GM03348 (cell line): ENCODE results near the gene CAMK1D.
A peak's percentile ranks its signal among the peaks of the same experiment; 100 is the strongest.
"Not testable (repeated sequence)": the region's sequence is repeated elsewhere in the genome, so short reads cannot be mapped to it uniquely, and the experiment has no call there.

ENCODE experiments used
- DNase-seq: peaks from one replicate; pipeline ENCODE4 v3.0.0; 2012; ENCODE audit warnings: low spot score

The CAMK1D gene

DNA sequence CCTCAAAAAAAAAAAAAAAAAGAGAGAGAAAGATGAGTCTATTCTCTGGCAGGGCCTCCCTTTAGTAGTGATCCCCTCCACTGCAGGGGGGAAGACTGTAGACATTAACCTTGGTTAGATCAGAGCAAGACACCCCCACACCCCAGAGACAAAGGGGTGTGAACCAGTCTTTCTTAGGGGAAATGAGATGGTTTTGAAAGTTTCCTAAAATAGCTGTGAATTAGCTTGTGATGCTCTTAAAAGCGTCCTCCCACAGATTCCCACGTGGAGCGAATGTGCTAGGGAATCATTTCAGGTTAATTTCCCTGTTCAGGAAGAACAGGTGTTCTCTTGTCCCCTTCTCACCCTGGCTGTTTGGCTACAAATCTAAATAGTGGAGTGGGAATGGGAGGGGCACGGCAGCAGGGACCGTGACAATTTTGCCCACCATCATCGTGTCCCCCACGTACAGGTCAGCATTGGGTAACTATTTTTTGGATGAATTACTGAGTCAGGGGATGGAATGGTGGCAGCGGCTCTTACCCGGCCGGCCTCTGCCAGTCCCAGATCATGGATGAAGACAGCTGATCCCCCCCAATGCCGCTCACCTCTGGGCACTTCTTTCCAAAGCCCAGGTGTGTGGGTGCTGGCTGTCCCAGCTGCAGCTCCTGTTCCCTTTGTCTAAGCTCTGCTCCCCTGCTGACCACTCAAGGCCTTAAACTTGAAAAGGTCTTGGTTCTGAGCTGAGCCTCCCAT, 499.3 kb downstream of the CAMK1D start:
- no peak for DNase-seq

DNA sequence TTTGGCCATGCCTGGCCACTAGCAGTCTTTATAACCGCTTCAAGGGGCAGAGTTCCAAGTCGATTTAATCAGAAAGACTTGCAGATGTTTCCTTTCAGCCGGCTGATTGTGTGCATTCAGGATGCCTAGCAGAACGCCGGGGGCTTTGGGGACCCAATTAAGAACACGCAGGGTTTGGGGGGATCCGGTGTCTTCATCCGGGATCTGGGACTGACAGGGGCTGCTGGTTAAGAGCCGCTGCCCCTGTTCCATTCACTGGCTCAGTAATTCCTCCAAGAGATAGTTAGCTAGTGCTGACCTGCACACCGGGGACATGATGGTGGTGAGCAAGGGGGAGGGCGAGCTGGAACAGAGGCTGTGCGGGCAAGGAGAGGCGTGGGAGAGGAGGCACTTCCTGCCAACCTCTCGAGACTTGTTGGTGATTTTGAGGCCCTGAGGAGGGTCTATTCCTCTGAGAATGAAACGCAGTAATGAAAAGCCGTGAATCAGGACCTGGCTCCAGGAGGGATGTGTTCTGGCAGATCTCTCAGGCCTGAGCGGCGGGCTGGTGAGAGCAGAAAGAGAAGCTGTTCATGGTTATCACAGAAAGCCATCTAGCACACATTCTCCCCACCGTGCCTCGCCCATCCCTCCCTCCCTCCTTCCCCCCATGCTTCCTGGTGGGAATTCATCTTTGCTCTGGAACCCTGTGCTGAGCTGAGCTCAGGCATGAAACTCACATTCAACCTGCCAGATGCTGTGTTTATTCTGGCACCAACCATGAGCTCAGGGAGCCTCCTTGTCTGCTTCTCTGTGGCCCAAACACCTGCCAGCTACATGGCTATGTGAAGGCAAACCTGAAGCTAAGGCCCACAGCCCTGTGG, 500.2 kb downstream of the CAMK1D start:
- DNase-seq = no peak

DNA sequence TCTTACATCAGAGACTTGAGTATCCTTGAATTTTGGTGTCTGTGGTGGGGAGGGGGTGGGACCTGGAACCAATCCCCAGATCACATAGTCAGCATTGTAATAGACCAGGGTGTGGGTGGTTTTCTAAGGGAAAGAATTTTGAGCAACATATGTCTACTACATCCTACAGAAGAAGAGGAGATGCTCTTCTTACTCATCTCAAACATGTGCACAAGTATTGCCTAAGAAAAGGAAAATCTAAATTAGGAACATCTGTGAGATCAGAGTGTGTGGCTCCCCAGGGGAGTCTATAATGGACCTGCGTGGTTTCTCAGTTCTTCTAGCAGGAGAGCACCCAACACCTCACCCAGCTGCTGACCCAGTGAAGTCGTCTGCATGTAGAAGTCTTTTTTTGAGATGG, 503.3 kb downstream of the CAMK1D start:
- DNase-seq = peak; percentile 24

DNA sequence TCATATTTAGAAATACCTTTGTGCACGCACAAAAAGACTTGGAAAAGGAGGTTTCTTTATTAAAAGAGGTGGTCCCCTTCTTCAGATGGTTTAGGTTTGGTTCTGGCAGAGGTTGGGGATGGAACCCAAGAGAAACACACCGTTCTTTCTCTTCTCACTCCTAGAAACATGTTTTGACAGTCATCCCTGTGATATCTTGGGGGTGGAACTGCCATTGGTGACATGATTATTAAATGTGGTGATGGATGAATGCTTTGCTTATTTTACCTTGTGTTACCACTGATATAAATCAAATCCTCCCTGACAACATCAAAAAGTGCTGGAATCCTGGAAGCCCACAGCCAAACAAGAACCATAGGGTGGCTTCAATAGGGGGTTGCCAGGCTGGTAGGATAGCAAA, 505.6 kb downstream of the CAMK1D start:
- DNase-seq = no peak

DNA sequence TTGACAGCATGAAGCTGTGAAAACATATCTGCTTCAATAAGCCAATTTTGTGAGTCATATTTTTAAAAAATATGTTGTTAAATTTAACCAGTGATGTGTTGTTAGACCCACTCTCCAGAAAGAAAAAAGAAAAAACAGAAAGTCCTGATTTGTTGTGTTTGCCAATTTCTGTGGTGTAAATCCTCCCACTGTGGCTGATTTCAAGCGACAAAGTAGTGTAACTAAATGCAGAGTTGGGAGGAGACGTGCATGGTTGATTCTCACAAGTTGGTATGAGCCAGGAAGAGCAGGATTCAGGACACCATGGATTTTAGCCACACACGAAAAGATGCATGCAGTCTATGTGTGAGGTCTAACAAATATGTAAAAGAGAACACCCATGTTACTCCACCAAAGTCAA, 513.1 kb downstream of the CAMK1D start:
- no peak for DNase-seq

DNA sequence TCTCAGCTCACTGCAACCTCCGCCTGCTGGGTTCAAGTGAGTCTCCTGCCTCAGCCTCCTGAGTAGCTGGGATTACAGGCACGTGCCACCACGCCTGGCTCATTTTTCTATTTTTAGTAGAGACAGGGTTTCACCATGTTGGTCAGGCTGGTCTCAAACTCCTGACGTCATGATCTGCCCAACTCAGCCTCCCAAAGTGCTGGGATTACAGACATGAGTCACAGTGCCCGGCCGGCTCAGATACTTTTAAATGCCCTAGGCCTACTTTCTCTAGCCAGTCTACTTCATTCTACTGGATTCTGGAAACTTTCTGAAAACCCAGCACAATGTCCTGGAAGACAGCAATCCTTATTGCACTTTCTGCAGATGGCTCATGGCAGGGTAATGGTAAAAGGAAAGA, 516.2 kb downstream of the CAMK1D start:
- not testable (repeated sequence) for DNase-seq

DNA sequence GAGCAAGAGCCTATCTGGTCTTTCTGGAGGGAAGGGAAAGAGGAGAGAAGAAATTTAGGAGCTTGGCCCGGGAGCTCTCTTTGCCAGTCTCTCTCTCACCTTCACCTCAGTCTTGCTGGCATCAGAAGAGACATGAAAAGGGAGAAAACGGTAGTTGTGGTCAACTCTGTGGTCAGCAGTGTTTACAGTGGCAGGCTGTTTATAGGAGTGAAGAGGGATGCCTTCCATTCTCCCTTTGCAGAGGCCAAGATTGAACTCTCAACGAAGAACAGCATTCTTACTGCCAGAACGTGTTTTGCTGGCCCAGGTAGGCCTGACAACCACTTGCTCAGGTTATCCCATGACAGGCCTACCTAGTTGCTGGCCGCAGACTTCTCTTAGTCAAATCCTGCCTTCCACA, 518.9 kb downstream of the CAMK1D start:
- DNase-seq = no peak

DNA sequence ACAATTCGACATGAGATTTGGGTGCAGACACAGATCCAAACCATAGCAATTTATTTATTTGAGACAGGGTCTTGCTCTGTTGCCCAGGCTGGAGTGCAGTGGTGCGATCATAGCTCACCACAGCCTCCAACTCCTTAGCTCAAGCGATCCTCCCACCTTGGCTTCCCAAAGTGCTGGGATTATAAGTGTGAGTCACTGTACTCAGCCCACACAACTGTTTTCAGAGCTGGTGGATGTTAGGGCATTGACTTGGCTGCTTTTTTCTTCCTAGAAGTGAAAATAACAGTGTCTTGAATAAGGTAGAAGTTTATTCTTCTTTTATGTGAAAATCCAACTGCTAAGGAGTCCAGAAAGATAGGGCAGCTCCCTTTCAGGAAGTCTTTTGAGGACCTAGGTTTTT, 520.1 kb downstream of the CAMK1D start:
- no peak for DNase-seq

DNA sequence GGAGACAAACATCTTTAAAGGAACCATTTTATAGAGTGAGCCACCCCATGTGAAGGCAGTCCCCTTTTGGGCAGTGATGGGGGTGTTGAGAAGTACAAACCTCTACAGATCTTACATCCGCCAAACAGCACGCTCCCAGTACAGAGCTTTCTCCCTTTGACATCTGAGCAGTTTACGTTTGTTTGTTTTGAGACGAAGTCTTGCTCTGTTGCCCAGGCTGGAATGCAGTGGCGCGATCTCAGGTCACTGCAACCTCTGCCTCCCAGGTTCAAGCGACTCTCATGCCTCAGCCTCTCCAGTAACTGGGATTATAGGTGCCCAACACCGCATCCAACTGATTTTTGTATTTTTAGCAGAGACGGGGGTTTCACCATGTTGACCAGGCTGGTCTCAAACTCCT, 523.2 kb downstream of the CAMK1D start:
- DNase-seq = no peak

DNA sequence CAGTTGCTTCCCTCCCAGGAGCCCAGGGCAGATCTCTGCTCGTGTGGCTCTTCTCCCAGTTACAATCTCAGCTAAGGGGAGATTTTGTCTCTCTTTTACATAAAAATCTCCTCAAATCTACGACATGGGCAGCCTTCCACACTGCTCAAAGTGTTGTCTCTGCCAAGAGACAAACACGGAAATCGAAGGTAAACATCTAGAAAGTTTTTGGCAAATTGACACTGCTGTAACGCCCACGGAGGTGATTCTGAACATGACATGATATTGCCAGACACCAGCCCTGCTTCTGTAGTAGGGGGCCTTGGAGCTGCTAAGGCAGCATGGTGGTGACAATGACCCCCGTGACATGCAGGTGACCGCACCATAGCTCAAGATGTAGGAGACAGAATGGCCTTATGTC, 523.8 kb downstream of the CAMK1D start:
- DNase-seq = no peak

DNA sequence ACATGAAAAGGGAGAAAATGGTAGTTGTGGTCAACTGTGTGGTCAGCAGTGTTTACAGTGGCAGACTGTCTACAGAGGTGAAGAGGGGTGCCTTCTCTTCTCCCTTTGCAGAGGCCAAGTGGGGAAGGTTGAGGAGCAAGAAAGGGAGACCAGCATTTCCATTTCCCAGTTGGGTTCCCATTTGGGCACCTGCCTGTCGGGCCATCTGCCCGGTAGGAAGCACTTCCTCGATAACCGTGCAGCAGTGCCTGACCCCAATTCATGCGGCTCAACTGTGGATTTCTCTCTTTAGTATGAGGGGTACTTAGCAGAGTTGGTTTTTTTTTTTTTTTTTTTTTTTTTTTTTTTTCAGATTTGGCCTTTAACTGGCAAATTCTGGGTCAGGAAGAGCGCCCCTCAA, 525.2 kb downstream of the CAMK1D start:
- DNase-seq = no peak

DNA sequence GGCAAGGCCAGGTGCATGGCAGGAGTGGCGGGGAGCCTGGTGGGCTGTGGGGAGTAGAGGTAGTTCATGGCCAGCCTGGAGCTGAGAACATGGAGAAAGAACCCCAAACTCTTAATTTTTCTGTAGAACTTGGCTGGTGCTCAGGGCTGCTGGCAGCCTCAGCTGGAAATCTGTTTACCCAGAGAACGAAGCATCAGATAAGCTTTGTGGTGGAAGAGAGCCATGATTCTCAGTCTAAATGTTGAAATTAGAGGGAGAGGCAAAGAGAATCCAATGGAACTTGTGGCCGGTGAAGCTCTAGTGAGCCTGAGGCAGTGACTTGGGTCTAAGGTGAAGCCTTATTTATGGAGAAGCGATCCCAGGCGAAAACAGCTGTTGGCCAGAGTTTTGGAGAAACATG, 525.8 kb downstream of the CAMK1D start:
- DNase-seq = no peak

DNA sequence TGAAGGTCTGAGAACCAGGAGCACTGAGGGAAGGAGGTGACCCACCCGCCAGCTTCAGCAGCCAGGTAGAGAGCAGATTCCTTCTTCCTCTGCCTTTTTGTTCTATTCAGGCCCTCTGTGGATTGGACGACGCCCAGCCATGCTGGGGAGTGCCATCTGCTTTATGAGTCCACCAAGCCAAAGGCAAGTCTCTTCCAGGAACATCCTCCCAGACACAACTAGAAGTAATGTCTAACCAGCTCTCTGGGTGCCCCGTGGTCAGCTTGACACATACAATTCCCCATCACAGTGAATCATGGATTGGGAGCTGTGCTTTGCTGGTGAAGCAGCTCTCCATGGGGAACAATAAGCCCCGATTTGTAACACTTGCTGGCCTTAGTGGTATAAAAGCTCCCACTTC, 526.9 kb downstream of the CAMK1D start:
- DNase-seq = no peak

DNA sequence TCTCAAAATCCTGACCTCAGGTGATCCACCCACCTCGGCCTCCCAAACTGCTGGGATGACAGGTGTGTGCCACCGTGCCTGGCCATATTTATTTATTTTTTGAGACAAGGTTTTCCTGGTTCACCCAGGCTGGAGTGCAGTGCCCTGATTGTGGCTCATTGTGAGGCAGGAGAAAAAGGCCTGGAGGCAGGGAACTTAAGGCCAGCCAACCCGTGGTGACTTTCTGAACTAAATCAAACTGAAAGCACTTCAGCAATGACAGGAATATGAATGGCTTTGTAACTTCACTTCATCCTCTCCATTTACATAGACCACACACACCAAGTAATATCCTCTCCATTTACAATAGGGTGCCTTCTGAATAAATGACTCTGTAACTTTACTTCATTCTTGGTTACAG, 527.8 kb downstream of the CAMK1D start:
- DNase-seq = no peak

DNA sequence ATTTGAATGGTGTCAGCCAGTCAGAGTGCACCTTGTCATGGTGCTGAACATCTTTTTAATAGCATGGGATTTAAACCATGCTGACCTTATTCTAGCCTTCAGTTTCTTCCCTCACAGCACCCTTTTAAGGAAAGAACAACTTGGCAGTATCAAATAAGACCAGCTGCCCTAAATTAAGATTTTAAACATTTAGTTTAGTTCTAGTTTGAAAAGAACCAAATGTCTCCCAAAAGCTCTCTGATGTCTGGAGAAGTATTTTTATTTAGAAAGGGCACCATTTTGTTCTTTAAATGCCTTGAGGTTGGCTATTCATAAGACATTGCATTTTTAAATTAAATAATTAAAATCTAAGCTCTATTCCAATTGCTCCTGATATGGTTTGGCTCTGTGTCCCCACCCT, 531.1 kb downstream of the CAMK1D start:
- no peak for DNase-seq

DNA sequence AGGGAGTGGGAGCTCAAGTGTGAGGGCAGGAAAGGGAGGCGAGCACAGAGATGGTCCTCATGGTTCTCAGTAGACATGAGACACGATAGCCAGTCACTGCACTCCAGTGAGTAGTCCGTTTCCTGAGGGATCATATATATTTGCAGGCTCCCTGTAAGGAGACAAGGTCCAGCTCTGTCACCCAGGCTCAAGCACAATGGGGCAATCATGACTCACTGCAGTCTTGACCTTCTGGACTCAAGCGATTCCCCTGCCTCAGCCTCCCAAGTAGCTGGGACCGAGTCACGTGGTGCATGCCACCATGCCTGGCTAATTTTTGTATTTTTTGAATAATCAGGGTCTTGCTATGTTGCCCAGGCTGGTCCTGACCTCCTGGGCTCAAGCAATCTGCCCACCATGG, 535.5 kb downstream of the CAMK1D start:
- DNase-seq = no peak
